GM12878 (cell line): ENCODE data around the gene DDHD1. TPM values are rescaled to one million over a fixed set of nuclear protein-coding genes. Genes with fewer than 3 reads are reported as not detected.

Experiments used
- CBFB ChIP-seq: IDR thresholded peaks from 2 replicates; pipeline ENCODE4 v1.6.1; 2016; ENCODE audit warnings: antibody characterized with exemption, low read depth
- DPF2 ChIP-seq: fragments of 450-650 bp; IDR thresholded peaks from 2 replicates; pipeline ENCODE4 v1.6.1; 2017; ENCODE audit warnings: mild to moderate bottlenecking
- ETV6 ChIP-seq, 2 experiments: fragments of 450-650 bp in 1 of 2; IDR thresholded peaks in 1 of 2; conservative IDR thresholded peaks in 1 of 2; 2 replicates each; pipeline ENCODE4 v1.6.1; 2014; ENCODE audit warnings: antibody characterized with exemption in 1 of 2, borderline replicate concordance in 1 of 2, low read depth in 1 of 2, mild to moderate bottlenecking in 1 of 2, moderate library complexity in 1 of 2
- IKZF1 ChIP-seq: fragments of 450-650 bp; conservative IDR thresholded peaks from 2 replicates; pipeline ENCODE4 v1.6.1; 2017; ENCODE audit warnings: antibody characterized with exemption, mild to moderate bottlenecking
- IKZF2 ChIP-seq, 2 experiments: fragments of 450-650 bp; IDR thresholded peaks; 2 replicates each; pipeline ENCODE4 v1.6.1; 2017; ENCODE audit warnings: mild to moderate bottlenecking in 2 of 2, moderate library complexity in 2 of 2
- KDM1A ChIP-seq: fragments of 200-600 bp; sonication (generic); IDR thresholded peaks from 2 replicates; pipeline ENCODE4 v1.6.1; 2016; ENCODE audit warnings: borderline replicate concordance
- MXI1 ChIP-seq: fragments of 150-350 bp; IDR thresholded peaks from 2 replicates; pipeline ENCODE4 v1.6.1; 2011; ENCODE audit warnings: low read depth, mild to moderate bottlenecking, inconsistent platforms, low read length, improper control_type of control experiment
- RAD21 ChIP-seq: IDR thresholded peaks from 2 replicates; pipeline ENCODE4 v1.6.1; 2011; ENCODE audit warnings: mild to moderate bottlenecking, low read depth, low read length, moderate library complexity; ENCODE audit not compliant: insufficient read depth
- RAD51 ChIP-seq: fragments of 450-650 bp; IDR thresholded peaks from 2 replicates; pipeline ENCODE4 v1.6.1; 2016; ENCODE audit warnings: moderate library complexity, mild to moderate bottlenecking, inconsistent platforms
- RB1 ChIP-seq: fragments of 450-650 bp; formaldehyde crosslinking; IDR thresholded peaks from 2 replicates; pipeline ENCODE4 v1.6.1; 2017; ENCODE audit warnings: mild to moderate bottlenecking, borderline replicate concordance
- RCOR1 ChIP-seq: conservative IDR thresholded peaks from 2 replicates; pipeline ENCODE4 v1.6.1; 2012; ENCODE audit warnings: low read depth, low read length, improper control_type of control experiment
- SIN3A ChIP-seq: IDR thresholded peaks from 2 replicates; pipeline ENCODE4 v1.6.1; 2012; ENCODE audit warnings: low read depth, low read length, improper control_type of control experiment
- SUZ12 ChIP-seq: fragments of 200-600 bp; sonication (generic); IDR thresholded peaks from one replicate; pipeline ENCODE4 v1.6.1; 2018; ENCODE audit warnings: antibody characterized with exemption, mild to moderate bottlenecking; ENCODE audit not compliant: unreplicated experiment
- TCF12 ChIP-seq: IDR thresholded peaks from 2 replicates; pipeline ENCODE4 v1.6.1; 2011; ENCODE audit warnings: low read depth, mild to moderate bottlenecking, low read length
- ZBED1 ChIP-seq: IDR thresholded peaks from 2 replicates; pipeline ENCODE4 v1.6.1; 2016; ENCODE audit warnings: borderline replicate concordance
- ZNF384 ChIP-seq: IDR thresholded peaks from 2 replicates; pipeline ENCODE4 v1.6.1; 2012; ENCODE audit warnings: low read depth, mild to moderate bottlenecking, low read length, improper control_type of control experiment, borderline replicate concordance
- polyA plus RNA-seq, 11 experiments: library from polyadenylated mRNA; depleted of rRNA in 4 of 11; unstranded in 6 of 11; stranded (reverse) in 5 of 11; fragments of >200 nt; fragmentation: Nextera tagmentation in 4 of 11; fragmentation: Illumina TruSeq in 1 of 11; extraction: Ambion mirVana in 4 of 11; extraction: Trizol in 1 of 11; gene quantifications; 1 replicate in 1 of 11; 2 replicates in 10 of 11; pipeline versions ENCODE4 v1.2.1 to v1.2.3, GENCODE V29; 2011 to 2016; ENCODE audit warnings: inconsistent platforms in 2 of 11, missing spikeins in 2 of 11, low read depth in 1 of 11
- total RNA-seq, 4 experiments: library from RNA; depleted of rRNA in 3 of 4; stranded (reverse); fragments of >200 nt in 3 of 4; fragmentation: Illumina TruSeq in 1 of 4; extraction: Trizol in 1 of 4; gene quantifications; 2 replicates each; pipeline versions ENCODE4 v1.2.1 to v1.2.3, GENCODE V29; 2013 to 2021
- TF ChIP-seq, protein P1 (sequence below): fragments of 450-650 bp; formaldehyde crosslinking; IDR thresholded peaks from 2 replicates; pipeline ENCODE4 v1.5.0; 2022; ENCODE audit warnings: mild to moderate bottlenecking, missing genetic modification characterization
- TF ChIP-seq, protein P2 (sequence below): IDR thresholded peaks from 2 replicates; pipeline ENCODE4 v1.6.1; 2012; ENCODE audit warnings: low read length, inconsistent platforms
- TF ChIP-seq, protein P3 (sequence below): fragments of 450-650 bp; formaldehyde crosslinking; IDR thresholded peaks from 2 replicates; pipeline ENCODE4 v1.4.0; 2020; ENCODE audit warnings: mild to moderate bottlenecking, moderate library complexity
- TF ChIP-seq, protein P4 (sequence below): fragments of 450-650 bp; IDR thresholded peaks from 2 replicates; pipeline ENCODE4 v1.6.1; 2014; ENCODE audit warnings: mild to moderate bottlenecking

DDHD1 gene
- total and polyA plus RNA-seq, 10 of the 15 experiments (the other 5 are each of a cell fraction or from before 2014, with no cell fraction given): 7.7 to 52.3 (median 28.5) TPM

DNA sequence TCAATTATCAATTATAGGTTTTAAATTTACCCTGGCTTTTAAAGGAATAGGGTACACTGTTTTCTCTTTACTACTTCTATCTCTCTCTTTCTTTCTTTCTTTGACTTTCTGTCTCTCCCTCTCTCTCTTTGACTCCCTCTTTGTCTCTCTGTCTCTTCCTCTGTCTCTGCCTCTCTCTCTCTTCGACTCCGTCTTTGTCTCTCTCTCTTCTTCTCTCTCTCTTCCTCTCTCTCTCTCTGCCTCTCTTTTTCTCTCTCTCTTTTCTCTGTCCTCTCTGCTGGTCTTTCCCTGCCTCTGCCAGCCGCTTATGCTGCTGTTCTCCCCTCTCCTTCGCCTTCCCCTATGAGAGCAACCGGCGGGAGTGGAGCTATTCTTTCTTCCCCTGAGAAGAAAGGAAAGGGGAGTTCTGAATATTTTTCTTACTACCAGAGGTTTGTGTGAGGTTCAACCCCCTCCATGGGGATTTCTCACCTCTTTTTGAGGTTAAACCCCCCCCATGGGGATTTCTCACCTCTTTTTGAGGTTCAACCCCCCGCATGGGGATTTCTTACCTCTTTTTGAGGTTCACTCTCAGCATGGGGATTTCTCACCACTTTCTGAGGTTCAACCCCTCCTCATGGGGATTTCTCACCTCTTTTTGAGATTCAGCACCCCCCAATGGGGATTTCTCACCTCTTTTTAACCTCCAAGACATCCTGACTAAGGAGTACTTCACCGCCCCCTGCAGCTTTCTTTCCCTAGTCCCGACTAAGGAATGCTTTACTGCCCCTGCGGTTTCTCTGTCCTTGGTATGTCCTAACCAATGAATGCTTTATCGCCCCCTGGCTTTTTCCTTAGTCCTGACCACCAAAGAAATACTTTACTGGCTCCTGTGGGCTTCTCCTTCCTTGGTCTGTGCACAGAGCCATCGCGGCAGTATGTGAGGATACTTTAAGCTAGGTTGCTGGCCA is 27.4 kb upstream of the DDHD1 start (continued):
- TF ChIP-seq, protein P1, sequence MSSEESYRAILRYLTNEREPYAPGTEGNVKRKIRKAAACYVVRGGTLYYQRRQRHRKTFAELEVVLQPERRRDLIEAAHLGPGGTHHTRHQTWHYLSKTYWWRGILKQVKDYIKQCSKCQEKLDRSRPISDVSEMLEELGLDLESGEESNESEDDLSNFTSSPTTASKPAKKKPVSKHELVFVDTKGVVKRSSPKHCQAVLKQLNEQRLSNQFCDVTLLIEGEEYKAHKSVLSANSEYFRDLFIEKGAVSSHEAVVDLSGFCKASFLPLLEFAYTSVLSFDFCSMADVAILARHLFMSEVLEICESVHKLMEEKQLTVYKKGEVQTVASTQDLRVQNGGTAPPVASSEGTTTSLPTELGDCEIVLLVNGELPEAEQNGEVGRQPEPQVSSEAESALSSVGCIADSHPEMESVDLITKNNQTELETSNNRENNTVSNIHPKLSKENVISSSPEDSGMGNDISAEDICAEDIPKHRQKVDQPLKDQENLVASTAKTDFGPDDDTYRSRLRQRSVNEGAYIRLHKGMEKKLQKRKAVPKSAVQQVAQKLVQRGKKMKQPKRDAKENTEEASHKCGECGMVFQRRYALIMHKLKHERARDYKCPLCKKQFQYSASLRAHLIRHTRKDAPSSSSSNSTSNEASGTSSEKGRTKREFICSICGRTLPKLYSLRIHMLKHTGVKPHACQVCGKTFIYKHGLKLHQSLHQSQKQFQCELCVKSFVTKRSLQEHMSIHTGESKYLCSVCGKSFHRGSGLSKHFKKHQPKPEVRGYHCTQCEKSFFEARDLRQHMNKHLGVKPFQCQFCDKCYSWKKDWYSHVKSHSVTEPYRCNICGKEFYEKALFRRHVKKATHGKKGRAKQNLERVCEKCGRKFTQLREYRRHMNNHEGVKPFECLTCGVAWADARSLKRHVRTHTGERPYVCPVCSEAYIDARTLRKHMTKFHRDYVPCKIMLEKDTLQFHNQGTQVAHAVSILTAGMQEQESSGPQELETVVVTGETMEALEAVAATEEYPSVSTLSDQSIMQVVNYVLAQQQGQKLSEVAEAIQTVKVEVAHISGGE (CRISPR knock-in tag): no peak
- TF ChIP-seq SIN3A: no peak
- no peak for TF ChIP-seq MXI1
- TF ChIP-seq, protein P2, sequence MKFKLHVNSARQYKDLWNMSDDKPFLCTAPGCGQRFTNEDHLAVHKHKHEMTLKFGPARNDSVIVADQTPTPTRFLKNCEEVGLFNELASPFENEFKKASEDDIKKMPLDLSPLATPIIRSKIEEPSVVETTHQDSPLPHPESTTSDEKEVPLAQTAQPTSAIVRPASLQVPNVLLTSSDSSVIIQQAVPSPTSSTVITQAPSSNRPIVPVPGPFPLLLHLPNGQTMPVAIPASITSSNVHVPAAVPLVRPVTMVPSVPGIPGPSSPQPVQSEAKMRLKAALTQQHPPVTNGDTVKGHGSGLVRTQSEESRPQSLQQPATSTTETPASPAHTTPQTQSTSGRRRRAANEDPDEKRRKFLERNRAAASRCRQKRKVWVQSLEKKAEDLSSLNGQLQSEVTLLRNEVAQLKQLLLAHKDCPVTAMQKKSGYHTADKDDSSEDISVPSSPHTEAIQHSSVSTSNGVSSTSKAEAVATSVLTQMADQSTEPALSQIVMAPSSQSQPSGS: peak; percentile 75; the same call in 1 of the 2 replicates
- TF ChIP-seq TCF12: 0 out of 2 replicates have a peak, but pooled peaks have one; percentile 58
- no peak for TF ChIP-seq RB1
- TF ChIP-seq, protein P3, sequence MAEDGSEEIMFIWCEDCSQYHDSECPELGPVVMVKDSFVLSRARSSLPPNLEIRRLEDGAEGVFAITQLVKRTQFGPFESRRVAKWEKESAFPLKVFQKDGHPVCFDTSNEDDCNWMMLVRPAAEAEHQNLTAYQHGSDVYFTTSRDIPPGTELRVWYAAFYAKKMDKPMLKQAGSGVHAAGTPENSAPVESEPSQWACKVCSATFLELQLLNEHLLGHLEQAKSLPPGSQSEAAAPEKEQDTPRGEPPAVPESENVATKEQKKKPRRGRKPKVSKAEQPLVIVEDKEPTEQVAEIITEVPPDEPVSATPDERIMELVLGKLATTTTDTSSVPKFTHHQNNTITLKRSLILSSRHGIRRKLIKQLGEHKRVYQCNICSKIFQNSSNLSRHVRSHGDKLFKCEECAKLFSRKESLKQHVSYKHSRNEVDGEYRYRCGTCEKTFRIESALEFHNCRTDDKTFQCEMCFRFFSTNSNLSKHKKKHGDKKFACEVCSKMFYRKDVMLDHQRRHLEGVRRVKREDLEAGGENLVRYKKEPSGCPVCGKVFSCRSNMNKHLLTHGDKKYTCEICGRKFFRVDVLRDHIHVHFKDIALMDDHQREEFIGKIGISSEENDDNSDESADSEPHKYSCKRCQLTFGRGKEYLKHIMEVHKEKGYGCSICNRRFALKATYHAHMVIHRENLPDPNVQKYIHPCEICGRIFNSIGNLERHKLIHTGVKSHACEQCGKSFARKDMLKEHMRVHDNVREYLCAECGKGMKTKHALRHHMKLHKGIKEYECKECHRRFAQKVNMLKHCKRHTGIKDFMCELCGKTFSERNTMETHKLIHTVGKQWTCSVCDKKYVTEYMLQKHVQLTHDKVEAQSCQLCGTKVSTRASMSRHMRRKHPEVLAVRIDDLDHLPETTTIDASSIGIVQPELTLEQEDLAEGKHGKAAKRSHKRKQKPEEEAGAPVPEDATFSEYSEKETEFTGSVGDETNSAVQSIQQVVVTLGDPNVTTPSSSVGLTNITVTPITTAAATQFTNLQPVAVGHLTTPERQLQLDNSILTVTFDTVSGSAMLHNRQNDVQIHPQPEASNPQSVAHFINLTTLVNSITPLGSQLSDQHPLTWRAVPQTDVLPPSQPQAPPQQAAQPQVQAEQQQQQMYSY (CRISPR knock-in tag): no peak
- peak; percentile 93 for TF ChIP-seq CBFB
- TF ChIP-seq RCOR1: no peak
- peak; percentile 79 for TF ChIP-seq IKZF1
- peak; percentile 86; the same call in 1 of the 2 replicates for TF ChIP-seq ZBED1
- peak; percentile 45; the same call in 1 of the 2 replicates for TF ChIP-seq RAD51
- TF ChIP-seq ETV6 (conservative IDR thresholded peaks at IDR 0.05 in 1 of 2, IDR thresholded peaks at IDR 0.05 in 1 of 2; ENCODE audit: borderline replicate concordance in 1 of 2, low read depth in 1 of 2): peak in 1 of 2 experiments; percentile 44; a peak in 1 of 4 replicates
- no peak for TF ChIP-seq ZNF384
- peak; percentile 82 to 87 for TF ChIP-seq IKZF2 (IDR thresholded peaks at IDR 0.05)
- no peak for TF ChIP-seq KDM1A
- TF ChIP-seq, protein P4, sequence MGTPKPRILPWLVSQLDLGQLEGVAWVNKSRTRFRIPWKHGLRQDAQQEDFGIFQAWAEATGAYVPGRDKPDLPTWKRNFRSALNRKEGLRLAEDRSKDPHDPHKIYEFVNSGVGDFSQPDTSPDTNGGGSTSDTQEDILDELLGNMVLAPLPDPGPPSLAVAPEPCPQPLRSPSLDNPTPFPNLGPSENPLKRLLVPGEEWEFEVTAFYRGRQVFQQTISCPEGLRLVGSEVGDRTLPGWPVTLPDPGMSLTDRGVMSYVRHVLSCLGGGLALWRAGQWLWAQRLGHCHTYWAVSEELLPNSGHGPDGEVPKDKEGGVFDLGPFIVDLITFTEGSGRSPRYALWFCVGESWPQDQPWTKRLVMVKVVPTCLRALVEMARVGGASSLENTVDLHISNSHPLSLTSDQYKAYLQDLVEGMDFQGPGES: no peak
- TF ChIP-seq DPF2: 0 out of 2 replicates have a peak, but pooled peaks have one; percentile 25
- no peak for TF ChIP-seq SUZ12
- TF ChIP-seq RAD21: peak; percentile 53
